Measurements from ENCODE around the gene GABPB2.

The GABPB2 gene

GRCh38 chr1:151131701-151132334 lies 61.3 kb downstream of the GABPB2 start:
- in situ Hi-C loops (cut with HindIII; ENCODE audit: low sequenced_read_pairs) = no loop called here

- in situ Hi-C loops (cut with HindIII; ENCODE audit: low sequenced_read_pairs) = no loop called here
These were observed 61.9 kb downstream of the GABPB2 start for GRCh38 chr1:151132335-151133017.

- in situ Hi-C loops (cut with HindIII; ENCODE audit: low sequenced_read_pairs) = no loop called here
These were observed 62.7 kb downstream of the GABPB2 start for GRCh38 chr1:151133018-151133806.

- in situ Hi-C loops (cut with HindIII; ENCODE audit: low sequenced_read_pairs) = no loop called here
These were observed 63.8 kb downstream of the GABPB2 start for GRCh38 chr1:151134396-151134795.

GRCh38 chr1:151134991-151135390 lies 64.4 kb downstream of the GABPB2 start:
- in situ Hi-C loops (cut with HindIII; ENCODE audit: low sequenced_read_pairs) = no loop called here

GRCh38 chr1:151135433-151136385 lies 65.1 kb downstream of the GABPB2 start:
- in situ Hi-C loops (cut with HindIII; ENCODE audit: low sequenced_read_pairs) = no loop called here

GRCh38 chr1:151137789-151138188 lies 67.2 kb downstream of the GABPB2 start:
- in situ Hi-C loops (cut with HindIII; ENCODE audit: low sequenced_read_pairs) = no loop called here

GRCh38 chr1:151142411-151143056 lies 72.0 kb downstream of the GABPB2 start:
- in situ Hi-C loops (cut with HindIII; ENCODE audit: low sequenced_read_pairs) = no loop called here

GRCh38 chr1:151143057-151143435 lies 72.5 kb downstream of the GABPB2 start:
- in situ Hi-C loops (cut with HindIII; ENCODE audit: low sequenced_read_pairs) = no loop called here

GRCh38 chr1:151143986-151144385 lies 73.4 kb downstream of the GABPB2 start:
- in situ Hi-C loops (cut with HindIII; ENCODE audit: low sequenced_read_pairs) = no loop called here

- in situ Hi-C loops (cut with HindIII; ENCODE audit: low sequenced_read_pairs) = no loop called here
These were observed 74.1 kb downstream of the GABPB2 start for GRCh38 chr1:151144474-151145303.

GRCh38 chr1:151145304-151146071 lies 74.9 kb downstream of the GABPB2 start:
- in situ Hi-C loops (cut with HindIII; ENCODE audit: low sequenced_read_pairs) = no loop called here

- in situ Hi-C loops (cut with HindIII; ENCODE audit: low sequenced_read_pairs) = no loop called here
These were observed 75.5 kb downstream of the GABPB2 start for GRCh38 chr1:151146072-151146411.

- in situ Hi-C loops (cut with HindIII; ENCODE audit: low sequenced_read_pairs) = no loop called here
These were observed 76.0 kb downstream of the GABPB2 start, which contains the start of gene SEMA6C for GRCh38 chr1:151146412-151147131. Gene SEMA6C, minus strand, starts transcription at chr1:151146631. Its CDS starts 4,010 bp downstream, at chr1:151142621.

GRCh38 chr1:151147132-151147503 lies 76.6 kb downstream of the GABPB2 start:
- in situ Hi-C loops (cut with HindIII; ENCODE audit: low sequenced_read_pairs) = no loop called here

- in situ Hi-C loops (cut with HindIII; ENCODE audit: low sequenced_read_pairs) = no loop called here
These were observed 77.1 kb downstream of the GABPB2 start for GRCh38 chr1:151147665-151148064.

GRCh38 chr1:151156515-151156819 lies 85.9 kb downstream of the GABPB2 start, which contains the start of gene TNFAIP8L2:
Gene TNFAIP8L2, plus strand, starts transcription at chr1:151156649. Its CDS starts 2,049 bp downstream, at chr1:151158698.
- in situ Hi-C loops (cut with HindIII; ENCODE audit: low sequenced_read_pairs) = loop anchor here (5.0 to 10.0 kb wide), 4 partner anchors 34 to 132 kb away; no protein-coding TSS in a partner anchor

- in situ Hi-C loops (cut with HindIII; ENCODE audit: low sequenced_read_pairs) = loop anchor here (5.0 to 10.0 kb wide), 4 partner anchors 35 to 132 kb away; no protein-coding TSS in a partner anchor
These were observed 86.5 kb downstream of the GABPB2 start for GRCh38 chr1:151157067-151157531.

All from endothelial cell of hepatic sinusoid (primary cell).